ENCODE measurements around the gene TMEM134. TPM values are rescaled to one million over a fixed set of nuclear protein-coding genes. Genes with fewer than 3 reads are reported as not detected.

The TMEM134 gene
- total and polyA plus RNA-seq, 2 donors, result 20.4 to 80.2 TPM

DNA sequence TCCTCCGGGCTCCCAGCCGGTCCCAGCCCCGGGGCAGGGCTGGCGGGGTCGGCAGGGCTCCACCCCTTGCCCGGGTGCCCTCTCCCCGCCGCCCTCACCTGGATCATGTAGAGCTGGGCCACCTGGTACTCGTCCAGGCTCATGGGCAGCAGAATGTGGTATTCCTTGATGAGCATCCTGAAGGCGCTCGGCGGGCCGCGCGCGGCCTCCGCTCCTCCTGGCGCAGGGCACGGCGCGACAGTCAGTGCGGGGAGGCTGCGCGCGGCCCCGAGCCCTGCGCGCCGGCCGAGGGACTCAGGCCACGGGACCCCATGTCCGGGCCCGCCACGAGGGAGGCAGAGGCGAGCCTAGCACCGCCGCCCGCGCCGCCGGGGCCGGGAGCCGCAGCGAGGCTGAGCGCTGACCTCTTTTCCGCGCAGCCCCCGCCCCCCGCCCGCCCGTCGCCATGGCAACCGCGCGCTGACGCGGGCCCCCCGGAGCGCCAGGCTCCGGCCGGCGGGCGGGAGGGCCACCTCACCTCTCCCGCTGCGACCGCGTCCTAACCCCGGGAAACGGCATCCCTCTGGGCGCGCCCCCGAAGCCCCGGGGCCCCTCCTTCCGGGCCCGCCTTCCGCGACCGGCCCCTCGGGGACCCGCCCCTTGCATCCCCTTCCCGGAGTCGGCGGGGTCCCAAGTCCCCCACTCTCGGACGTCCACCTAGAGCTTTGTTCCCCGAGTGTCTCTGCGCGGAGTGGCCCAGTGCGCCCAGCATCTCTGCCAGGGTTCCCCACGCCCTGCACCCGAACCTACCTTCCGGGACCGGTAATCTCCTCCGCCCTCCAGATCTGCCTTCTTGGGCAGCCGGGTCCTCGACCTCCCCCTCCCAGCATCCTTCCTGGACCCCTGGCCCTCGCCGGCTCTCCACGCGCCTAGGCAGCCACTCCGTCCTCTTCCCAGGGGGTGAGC is 35.2 kb upstream of the TMEM134 start:
- no peaks in the 10 kb centered on the region for H3K4me1 ChIP-seq (ENCODE audit: insufficient read depth)
- WGBS, result 2% methylated on average over 101 of the region's 101 CpGs
- DNase-seq (ENCODE audit: extremely low spot score), result no peak

GRCh38 chr11:67503119-67504004 is 34.3 kb upstream of the TMEM134 start:
- Histone ChIP-seq H3K36me3 (ENCODE audit: insufficient read depth) (no peaks in the 10 kb centered on the region), H3K27ac (ENCODE audit: low read depth) (no peak overlapping the region), H3K4me1 (ENCODE audit: insufficient read depth) (no peaks in the 10 kb centered on the region), H3K4me3 (ENCODE audit: low read depth, low read length) (peak overlapping the region; percentile 57)
- 77% methylated on average over 19 of the region's 19 CpGs for WGBS
- no peak for DNase-seq (ENCODE audit: extremely low spot score)

More for the DNA sequence above, 35.2 kb upstream of the TMEM134 start:
- Histone ChIP-seq H3K27ac (ENCODE audit: low read depth) (peak overlapping the region; percentile 91), H3K4me3 (ENCODE audit: low read depth, low read length) (peak overlapping the region; percentile 57), H3K36me3 (ENCODE audit: insufficient read depth) (no peaks in the 10 kb centered on the region)

DNA sequence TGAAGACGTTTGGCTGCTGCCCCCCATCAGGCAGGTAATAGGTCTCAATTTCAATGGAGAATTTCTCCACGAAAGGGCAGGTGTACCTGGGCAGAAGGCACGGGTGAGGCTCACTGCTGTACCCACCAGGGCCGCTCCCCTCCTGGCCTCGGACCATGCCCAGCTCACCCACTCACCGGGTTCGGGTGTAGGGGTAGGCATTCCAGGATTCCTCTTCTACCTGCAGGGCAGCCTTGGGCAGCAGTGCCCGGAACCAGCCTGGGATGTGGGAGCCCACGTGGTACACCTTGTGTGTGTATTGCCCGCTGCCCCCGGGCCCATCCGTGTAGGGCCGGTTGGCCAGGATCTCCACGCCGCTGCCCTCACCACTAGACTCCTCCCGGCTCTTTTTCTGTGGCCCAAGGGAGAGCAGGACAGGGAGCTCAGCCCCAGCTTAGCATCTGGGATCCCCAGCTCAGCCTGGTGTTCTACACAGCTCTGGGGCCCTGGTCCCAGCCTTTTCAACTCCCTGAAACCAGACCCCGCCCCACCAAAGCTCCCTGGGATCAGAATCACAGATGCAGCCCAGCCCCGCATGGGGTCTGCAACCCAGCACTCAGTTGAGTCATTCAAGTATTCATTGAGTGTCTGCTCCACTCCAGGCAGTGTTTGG is 33.4 kb upstream of the TMEM134 start:
- Histone ChIP-seq H3K4me3 (ENCODE audit: low read depth, low read length) (no peak overlapping the region), H3K27ac (ENCODE audit: low read depth) (no peak overlapping the region), H3K36me3 (ENCODE audit: insufficient read depth) (no peaks in the 10 kb centered on the region), H3K4me1 (ENCODE audit: insufficient read depth) (no peaks in the 10 kb centered on the region)
- no peak for DNase-seq (ENCODE audit: extremely low spot score)
- WGBS, result 96% methylated on average over 18 of the region's 18 CpGs

DNA sequence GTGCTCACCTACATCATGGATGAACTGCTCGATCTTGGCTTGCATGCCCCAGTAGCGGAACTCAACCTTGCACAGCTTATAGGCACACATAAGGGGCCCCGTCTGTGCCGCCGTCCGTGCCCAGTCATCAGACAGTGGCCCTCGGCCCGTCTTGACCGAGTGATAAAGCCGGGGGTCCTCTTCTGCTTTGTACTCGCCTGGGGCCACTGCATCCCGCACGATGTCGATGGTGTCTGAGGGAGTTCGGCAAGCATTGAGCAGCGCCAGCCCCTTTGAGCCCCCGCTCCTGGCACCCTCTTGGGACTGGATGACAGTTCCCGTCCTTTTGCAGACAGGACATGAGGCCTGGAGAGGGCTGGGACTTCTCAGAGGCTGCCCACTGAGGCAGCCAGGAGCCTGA is 32.8 kb upstream of the TMEM134 start:
- 97% methylated on average over 18 of the region's 18 CpGs for WGBS
- Histone ChIP-seq H3K36me3 (ENCODE audit: insufficient read depth) (no peaks in the 10 kb centered on the region), H3K4me1 (ENCODE audit: insufficient read depth) (no peaks in the 10 kb centered on the region), H3K4me3 (ENCODE audit: low read depth, low read length) (no peak overlapping the region), H3K27ac (ENCODE audit: low read depth) (no peak overlapping the region)
- DNase-seq (ENCODE audit: extremely low spot score), result no peak

GRCh38 chr11:67500831-67501715 is 32.0 kb upstream of the TMEM134 start:
- H3K4me1 ChIP-seq (ENCODE audit: insufficient read depth), result no peaks in the 10 kb centered on the region
- 94% methylated on average over 9 of the region's 9 CpGs for WGBS
- no peaks in the 10 kb centered on the region for H3K36me3 ChIP-seq (ENCODE audit: insufficient read depth)
- no peak for DNase-seq (ENCODE audit: extremely low spot score)
- no peak overlapping the region for H3K4me3 ChIP-seq (ENCODE audit: low read depth, low read length)
- no peak overlapping the region for H3K27ac ChIP-seq (ENCODE audit: low read depth)

DNA sequence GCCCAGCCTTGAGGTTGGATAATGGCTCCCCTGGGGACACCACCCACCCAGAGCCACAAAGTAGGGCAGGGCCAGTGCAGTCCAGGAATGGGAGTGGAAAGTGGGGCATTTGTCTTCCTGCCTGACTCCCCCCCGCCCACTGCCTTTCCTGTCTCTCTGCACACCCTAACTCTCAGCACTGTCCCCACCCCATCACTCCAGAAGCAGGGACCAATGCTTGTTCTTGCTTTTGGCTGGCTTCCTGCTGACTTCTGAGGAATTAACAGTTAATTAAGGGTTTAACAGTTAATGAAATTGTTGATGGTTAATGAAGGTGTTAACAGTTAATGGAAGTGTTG is 31.4 kb upstream of the TMEM134 start:
- DNase-seq (ENCODE audit: extremely low spot score), result no peak
- H3K4me3 ChIP-seq (ENCODE audit: low read depth, low read length), result no peak overlapping the region
- no peak overlapping the region for H3K27ac ChIP-seq (ENCODE audit: low read depth)
- H3K4me1 ChIP-seq (ENCODE audit: insufficient read depth), result no peaks in the 10 kb centered on the region
- WGBS, result 97% methylated on average over 1 of the region's 1 CpG
- H3K36me3 ChIP-seq (ENCODE audit: insufficient read depth), result no peaks in the 10 kb centered on the region

GRCh38 chr11:67499808-67500483 is 30.9 kb upstream of the TMEM134 start:
- Histone ChIP-seq H3K36me3 (ENCODE audit: insufficient read depth) (no peaks in the 10 kb centered on the region), H3K4me3 (ENCODE audit: low read depth, low read length) (no peak overlapping the region), H3K4me1 (ENCODE audit: insufficient read depth) (no peaks in the 10 kb centered on the region), H3K27ac (ENCODE audit: low read depth) (no peak overlapping the region)
- 96% methylated on average over 26 of the region's 26 CpGs for whole genome bisulfite sequencing
- no peak for DNase-seq (ENCODE audit: extremely low spot score)

DNA sequence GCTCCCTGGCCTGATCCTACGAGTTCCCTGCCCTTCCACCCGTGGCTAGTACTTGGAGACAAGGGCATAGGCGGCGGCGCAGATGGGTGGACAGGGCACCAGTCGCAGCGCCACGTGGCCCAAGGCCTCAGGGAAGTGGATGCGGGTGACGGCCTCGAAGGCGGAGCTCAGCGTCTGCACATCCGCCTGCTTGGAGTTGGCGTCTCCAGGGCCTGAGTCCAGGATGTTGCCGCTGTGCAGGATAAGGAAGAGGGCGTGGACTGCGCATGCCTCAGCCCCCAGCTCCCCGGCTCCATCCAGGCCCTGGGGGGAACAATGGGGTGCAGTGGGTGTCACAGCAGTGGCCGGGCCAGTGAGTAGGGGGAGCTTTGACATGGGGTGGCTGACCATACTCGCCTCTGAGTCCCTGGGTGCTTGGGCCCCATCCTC is 29.5 kb upstream of the TMEM134 start:
- Histone ChIP-seq H3K4me1 (ENCODE audit: insufficient read depth) (no peaks in the 10 kb centered on the region), H3K36me3 (ENCODE audit: insufficient read depth) (peaks cover 2% of the 10 kb centered on the region), H3K27ac (ENCODE audit: low read depth) (no peak overlapping the region), H3K4me3 (ENCODE audit: low read depth, low read length) (no peak overlapping the region)
- 89% methylated on average over 21 of the region's 21 CpGs for WGBS
- DNase-seq (ENCODE audit: extremely low spot score), result no peak

GRCh38 chr11:67497656-67498291 is 28.7 kb upstream of the TMEM134 start:
- no peak for DNase-seq (ENCODE audit: extremely low spot score)
- Histone ChIP-seq H3K27ac (ENCODE audit: low read depth) (no peak overlapping the region), H3K36me3 (ENCODE audit: insufficient read depth) (peaks cover 5% of the 10 kb centered on the region), H3K4me3 (ENCODE audit: low read depth, low read length) (no peak overlapping the region), H3K4me1 (ENCODE audit: insufficient read depth) (no peaks in the 10 kb centered on the region)
- WGBS, result 96% methylated on average over 21 of the region's 21 CpGs

DNA sequence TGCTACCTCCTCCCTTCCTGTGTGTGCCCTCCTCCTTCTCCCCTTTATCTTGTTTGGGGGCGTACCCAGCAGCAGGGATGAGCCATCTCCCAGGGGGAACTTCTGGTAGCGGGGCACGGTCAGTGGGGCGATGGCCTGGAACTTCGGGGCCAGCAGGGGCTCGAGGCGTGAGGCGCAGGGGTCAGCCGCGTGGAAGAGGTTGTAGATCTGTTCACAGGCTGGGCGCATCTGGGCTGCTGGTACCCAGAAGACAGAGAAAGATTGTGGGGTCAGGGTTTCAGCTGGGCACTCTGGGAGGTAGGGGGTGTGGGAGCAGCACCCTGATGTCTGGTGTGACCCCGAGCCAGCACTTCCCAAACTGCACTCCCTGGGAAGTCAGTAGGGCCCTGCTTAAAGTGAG is 27.1 kb upstream of the TMEM134 start:
- WGBS, result 95% methylated on average over 12 of the region's 12 CpGs
- no peak overlapping the region for H3K27ac ChIP-seq (ENCODE audit: low read depth)
- no peaks in the 10 kb centered on the region for H3K4me1 ChIP-seq (ENCODE audit: insufficient read depth)
- H3K36me3 ChIP-seq (ENCODE audit: insufficient read depth), result peaks cover 5% of the 10 kb centered on the region
- no peak overlapping the region for H3K4me3 ChIP-seq (ENCODE audit: low read depth, low read length)
- DNase-seq (ENCODE audit: extremely low spot score), result no peak

GRCh38 chr11:67495234-67496005 is 26.4 kb upstream of the TMEM134 start:
- no peak for DNase-seq (ENCODE audit: extremely low spot score)
- Histone ChIP-seq H3K36me3 (ENCODE audit: insufficient read depth) (peaks cover 5% of the 10 kb centered on the region), H3K4me1 (ENCODE audit: insufficient read depth) (no peaks in the 10 kb centered on the region), H3K27ac (ENCODE audit: low read depth) (no peak overlapping the region), H3K4me3 (ENCODE audit: low read depth, low read length) (no peak overlapping the region)
- 94% methylated on average over 16 of the region's 16 CpGs for WGBS
